Amniotic stem cell (primary cell): ENCODE results near the gene RNF123.

Source experiments
- DNase-seq: peaks from one replicate; lab custom pipeline; 2025; lab: John Stamatoyannopoulos, UW

Gene RNF123

GRCh38 chr3:49703443-49703927 is 14.1 kb downstream of the RNF123 start:
- peak; percentile 30 for DNase-seq

- no peak for DNase-seq
These were observed 14.6 kb downstream of the RNF123 start for GRCh38 chr3:49703956-49704355.

DNA sequence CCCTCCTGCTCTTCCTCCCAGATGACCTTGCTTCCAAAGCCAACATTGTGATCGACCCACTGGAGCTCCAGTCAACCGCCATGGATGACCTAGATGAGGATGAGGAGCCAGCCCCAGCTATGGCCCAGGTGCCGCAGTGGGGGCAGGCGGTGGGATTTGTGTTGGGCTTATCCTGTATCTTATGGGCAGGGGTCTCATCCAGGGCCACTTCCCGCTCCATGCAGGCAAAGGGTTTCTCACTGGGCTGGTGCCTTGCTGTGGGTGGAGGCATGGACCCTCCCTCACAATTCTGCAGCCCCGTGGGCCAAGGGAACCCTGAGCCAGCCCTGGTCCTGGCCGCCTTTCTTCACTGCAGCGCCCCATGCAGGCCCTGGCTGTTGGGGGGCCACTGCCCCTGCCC is 15.3 kb downstream of the RNF123 start:
- DNase-seq: no peak

DNA sequence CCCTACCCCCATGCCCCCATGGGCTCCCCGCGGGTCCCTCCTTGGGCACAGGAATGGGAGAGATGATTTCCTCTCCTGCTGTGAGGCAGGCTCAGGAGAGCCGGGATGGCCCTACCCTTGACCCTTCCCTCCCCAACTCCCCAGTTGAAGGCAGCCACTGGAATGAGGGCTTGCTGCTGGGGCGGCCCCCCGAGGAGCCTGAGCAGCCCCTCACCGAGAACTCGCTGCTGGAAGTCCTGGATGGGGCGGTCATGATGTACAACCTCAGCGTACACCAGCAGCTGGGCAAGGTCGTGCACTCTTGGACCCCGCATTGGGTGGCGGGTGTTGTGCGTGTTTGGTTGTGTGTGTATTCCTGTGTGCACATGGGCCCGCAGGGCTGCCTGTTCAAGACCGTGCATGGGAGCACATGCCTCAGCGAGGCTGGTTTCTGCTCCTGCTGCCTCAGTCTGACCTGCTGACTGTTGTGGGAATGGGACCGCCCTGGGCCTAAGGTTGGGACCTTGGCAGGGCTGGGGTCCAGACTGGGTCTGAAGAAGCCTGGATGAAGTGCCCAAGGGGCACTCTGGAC is 16.1 kb downstream of the RNF123 start:
- DNase-seq: no peak

- no peak for DNase-seq
These were observed 17.2 kb downstream of the RNF123 start for GRCh38 chr3:49706456-49707112.

GRCh38 chr3:49707113-49707480 is 17.7 kb downstream of the RNF123 start:
- no peak for DNase-seq

DNA sequence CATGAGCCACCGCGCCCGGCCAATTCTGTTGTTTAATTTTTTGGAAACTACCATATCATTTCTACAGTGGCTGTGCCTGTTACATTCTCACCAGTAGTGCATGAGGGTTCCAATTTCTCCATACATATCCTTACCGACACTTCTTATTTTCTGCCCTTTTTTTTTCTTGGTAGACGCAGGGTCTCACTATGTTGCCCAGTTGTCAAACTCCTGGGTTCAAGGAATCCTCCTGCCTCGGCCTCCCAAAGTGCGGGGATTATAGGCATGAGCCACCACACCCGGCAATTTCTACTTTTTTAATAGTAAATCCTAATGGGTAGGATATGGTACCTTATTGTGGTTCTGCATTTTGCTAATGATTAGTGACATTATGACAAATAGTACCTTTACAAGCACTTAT is 20.5 kb downstream of the RNF123 start:
- no peak for DNase-seq

DNA sequence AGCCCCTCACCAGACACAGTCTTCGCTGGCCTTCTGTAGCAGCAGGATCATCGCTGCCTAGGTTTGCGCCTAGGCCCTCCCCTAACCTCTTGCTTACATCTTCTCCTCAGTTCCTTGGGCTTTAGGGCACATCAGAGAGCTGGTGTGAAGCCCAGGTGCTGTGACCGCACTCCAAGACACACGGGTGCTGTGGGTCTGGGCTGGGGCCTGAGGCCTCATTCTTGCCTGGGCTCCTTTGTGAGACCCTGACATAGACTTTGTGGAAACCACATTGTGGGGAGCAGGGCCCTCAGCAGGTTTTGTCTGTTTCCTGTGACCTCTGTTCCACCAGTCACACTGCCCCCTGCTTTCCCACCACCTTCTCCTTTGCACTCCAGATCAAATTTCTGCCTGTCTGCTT is 22.1 kb downstream of the RNF123 start:
- no peak for DNase-seq

- DNase-seq: no peak
These were observed 22.8 kb downstream of the RNF123 start for GRCh38 chr3:49712166-49712565.

DNA sequence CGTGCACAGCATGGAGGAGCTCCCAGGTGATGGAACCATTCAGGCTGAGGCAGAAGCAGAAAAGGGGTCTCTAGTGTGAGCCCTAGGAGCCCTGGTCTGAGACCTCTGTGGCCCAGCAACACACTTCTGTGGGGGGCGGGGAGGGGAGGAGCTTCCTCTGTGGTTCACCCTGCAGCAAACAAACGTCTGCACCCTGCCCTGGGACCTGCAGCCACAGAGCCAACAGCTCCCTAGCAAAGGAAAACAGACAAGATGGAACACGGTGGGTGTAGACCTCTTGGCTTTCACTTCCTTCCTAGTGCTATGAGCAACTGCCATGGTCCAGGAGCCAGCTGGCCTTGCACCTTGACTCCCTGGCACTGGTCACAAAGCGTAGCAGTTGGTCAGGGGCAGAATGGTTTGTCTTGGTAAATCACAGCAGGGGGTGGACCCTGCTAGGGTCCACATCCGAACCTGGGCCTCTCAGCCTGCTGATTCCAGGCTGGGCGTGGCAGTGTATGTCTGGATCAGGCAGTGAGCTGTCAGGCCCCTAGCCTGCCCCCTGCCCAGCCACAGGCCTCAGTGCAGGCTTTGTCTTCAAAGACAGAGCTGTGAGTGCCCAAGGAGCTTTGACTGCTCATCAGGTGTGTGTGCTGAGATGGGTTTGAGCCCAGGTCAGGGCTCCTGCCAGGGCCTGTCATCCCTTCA is 23.4 kb downstream of the RNF123 start:
- no peak for DNase-seq

DNA sequence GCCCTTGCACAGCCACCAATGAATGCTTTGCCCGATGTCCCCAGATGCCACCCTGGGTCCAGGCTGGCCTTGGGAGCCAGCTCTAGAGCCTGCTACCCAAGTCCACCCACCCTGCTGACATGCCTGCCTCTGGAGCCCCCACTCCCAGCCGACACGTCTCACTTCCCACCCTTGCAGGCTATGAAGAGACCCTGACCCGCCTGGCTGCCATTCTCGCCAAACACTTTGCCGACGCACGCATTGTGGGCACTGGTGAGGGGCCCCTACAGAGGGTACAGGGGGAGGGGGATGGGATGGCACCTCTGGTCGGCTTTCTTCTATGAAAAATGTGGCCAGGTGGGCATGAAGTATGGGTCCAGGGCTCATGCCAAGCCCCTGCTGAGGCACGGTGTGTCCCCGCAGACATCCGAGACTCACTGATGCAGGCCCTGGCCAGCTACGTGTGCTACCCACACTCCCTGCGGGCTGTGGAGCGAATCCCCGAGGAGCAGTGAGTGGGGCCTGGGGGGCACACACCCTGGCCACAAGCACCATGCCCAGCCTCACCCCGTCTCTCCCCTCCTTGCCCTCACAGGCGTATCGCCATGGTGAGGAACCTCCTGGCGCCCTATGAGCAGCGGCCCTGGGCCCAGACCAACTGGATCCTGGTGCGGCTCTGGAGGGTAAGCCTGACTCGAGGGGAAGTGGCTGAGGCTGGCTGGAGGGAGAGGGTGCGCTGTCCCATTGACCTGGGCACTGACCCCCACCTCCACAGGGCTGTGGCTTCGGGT is 24.2 kb downstream of the RNF123 start:
- DNase-seq: no peak

- DNase-seq: no peak
These were observed 25.6 kb downstream of the RNF123 start for GRCh38 chr3:49714728-49715550.

- DNase-seq: no peak
These were observed 26.3 kb downstream of the RNF123 start for GRCh38 chr3:49715611-49716121.

GRCh38 chr3:49716169-49716568 is 26.8 kb downstream of the RNF123 start:
- DNase-seq: no peak

DNA sequence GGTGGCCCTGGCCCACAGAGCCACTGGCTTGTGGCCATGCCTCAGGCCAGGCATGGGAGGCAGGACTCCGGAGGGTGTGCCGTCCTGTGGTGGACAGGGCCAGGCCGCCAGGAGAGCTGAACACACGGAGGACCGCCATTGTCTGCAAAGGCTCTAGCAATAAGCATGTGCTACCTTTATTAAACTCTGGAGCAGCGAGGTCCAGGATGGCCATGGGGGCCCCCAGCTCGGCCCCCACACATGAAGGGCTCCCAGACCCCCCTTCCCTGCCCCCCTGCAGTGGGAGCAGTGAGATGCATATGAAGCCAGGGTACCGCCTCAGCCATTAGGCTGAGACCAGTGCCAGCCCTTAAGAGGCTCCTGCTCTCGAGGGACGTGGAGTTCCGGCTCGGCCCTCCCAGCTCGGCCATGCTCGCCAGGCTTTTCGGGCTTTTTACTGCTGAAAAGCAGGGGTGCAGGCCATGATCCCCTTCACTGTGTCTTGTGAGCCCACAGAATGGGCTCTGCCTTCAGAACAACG is 27.4 kb downstream of the RNF123 start:
- no peak for DNase-seq

DNA sequence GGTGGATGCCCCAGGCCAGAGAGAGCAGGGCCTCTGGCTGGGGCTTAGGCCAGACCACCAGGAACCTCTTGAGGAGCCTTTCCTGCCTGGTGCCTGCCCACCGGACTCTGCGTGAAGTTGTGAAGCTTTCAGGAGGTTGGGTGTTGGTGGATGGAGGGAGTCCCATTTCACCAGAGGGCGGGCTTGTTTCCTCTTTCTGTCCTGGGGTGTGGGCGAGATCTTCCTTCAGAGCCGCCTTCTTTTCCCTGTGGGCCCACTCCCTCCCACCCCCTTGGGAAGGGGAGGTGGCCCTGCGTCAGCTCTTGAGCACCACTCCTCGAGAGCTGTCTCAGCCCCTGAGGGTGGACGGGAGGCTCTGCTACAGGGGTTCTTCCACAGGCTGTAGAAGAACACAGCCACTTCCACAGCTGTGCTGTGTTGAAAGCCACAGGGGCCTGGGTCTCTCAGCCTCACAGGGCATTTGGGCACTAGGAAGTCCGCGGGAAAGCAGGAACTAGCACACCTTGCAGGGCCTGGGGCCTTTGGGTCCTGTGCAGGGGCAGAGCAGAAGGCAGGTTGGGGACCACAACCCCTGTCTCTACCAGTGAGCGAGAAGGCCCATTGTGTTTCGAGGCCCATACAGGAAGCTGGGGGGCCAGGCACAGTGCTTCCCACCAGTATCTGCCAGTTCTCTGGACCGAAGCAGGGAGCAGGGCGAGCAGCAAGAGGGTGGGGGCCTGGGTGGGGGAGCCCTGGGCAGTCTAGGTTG is 28.0 kb downstream of the RNF123 start:
- DNase-seq: no peak

- DNase-seq: no peak
These were observed 28.9 kb downstream of the RNF123 start for GRCh38 chr3:49717959-49718857.

DNA sequence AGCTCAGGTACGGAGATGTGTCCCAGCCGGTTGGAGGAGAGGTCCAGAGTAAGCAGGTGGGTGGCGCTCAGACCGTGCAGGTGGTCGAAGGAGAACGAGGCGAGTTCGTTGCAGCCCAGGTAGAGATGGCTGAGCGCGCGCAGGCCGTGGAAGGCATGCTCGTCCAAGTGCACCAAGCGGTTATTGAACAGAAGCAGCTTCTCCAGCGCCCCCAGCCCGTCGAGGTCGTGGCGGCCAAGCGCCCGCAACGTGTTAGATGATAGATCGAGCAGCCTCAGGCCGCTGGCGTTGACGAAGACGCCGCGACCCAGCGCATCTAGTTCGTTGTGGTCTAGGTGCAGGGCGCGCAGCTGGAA is 29.5 kb downstream of the RNF123 start:
- no peak for DNase-seq

- peak; percentile 93 for DNase-seq
These were observed 30.0 kb downstream of the RNF123 start, which contains the start of gene AMIGO3 for GRCh38 chr3:49719214-49719884. Gene AMIGO3 (minus strand): TSS chr3:49719684. CDS start chr3:49719465, 219 bp downstream.
